Kidney epithelial cell (primary cell): Measurements from ENCODE around the gene MYOZ1. TPM values are rescaled to one million over a fixed set of nuclear protein-coding genes. Genes with fewer than 3 reads are reported as not detected.

Source experiments
- DNase-seq: peaks from one replicate; pipeline ENCODE4 v3.0.0-alpha.2; 2010; ENCODE audit warnings: low read depth
- H3K27me3 ChIP-seq: 2 replicates; pipeline ENCODE4 v1.6.0; 2011; ENCODE audit warnings: low read length; ENCODE audit not compliant: control insufficient read depth, insufficient read depth
- H3K36me3 ChIP-seq: 2 replicates; pipeline ENCODE4 v1.5.1; 2011; ENCODE audit warnings: low read length; ENCODE audit not compliant: control insufficient read depth, insufficient read depth
- H3K4me3 ChIP-seq: 2 replicates; pipeline ENCODE4 v1.5.1; 2011; ENCODE audit warnings: low read depth, mild to moderate bottlenecking, control low read depth, low read length
- total RNA-seq: library from RNA; depleted of rRNA; stranded (reverse); fragments of >200 nt; gene quantifications from 2 replicates; pipeline ENCODE4 v1.2.3, GENCODE V29; 2015
- TF ChIP-seq, protein P1 (sequence below): IDR thresholded peaks from 2 replicates; pipeline ENCODE4 v1.5.1; 2011; ENCODE audit warnings: mild to moderate bottlenecking, moderate library complexity, low read length, control low read depth, inconsistent platforms; ENCODE audit not compliant: insufficient read depth, poor library complexity, severe bottlenecking

MYOZ1 gene
- total RNA-seq, 1 donor from 2014 or later, result 0.92 TPM

DNA sequence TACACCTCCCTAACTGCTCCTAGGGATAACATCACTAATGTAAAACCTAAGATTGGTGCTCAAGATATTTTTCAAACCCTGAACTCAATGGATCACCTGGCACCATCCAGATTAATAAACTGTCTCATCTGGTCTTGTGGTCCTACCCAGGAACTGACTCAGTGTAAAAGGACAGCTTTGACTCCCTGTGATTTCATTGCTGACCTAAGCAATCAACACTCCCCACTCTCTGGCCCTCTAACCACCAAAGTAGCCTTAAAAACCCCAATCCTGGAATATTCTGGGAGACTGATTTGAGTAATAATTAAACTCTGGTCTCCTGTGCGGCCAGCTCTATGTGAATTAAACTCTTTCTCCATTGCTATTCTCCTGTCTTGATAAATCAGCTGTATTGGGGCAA is 43.9 kb downstream of the MYOZ1 start:
- H3K36me3 ChIP-seq, result no peaks in the 10 kb centered on the region
- DNase-seq, result peak; percentile 80

DNA sequence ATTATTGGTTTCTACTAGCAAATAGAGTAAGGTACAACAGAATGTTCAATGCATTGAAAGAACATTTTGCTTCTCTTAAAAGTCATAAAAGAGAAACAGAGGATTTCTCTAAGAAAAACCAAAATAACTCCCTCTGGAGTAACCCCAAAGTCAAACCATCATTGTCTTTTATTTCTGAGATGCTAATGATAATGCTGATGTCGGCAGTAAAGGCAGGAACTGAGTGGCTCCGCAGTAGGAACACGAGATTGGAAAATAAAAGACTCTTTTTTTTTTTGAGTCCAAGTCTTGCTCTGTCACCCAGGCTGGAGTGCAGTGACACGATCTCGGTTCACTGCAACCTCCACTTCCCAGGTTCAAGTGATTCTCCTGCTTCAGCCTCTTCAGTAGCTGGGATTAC is 47.5 kb downstream of the MYOZ1 start:
- TF ChIP-seq, protein P1, sequence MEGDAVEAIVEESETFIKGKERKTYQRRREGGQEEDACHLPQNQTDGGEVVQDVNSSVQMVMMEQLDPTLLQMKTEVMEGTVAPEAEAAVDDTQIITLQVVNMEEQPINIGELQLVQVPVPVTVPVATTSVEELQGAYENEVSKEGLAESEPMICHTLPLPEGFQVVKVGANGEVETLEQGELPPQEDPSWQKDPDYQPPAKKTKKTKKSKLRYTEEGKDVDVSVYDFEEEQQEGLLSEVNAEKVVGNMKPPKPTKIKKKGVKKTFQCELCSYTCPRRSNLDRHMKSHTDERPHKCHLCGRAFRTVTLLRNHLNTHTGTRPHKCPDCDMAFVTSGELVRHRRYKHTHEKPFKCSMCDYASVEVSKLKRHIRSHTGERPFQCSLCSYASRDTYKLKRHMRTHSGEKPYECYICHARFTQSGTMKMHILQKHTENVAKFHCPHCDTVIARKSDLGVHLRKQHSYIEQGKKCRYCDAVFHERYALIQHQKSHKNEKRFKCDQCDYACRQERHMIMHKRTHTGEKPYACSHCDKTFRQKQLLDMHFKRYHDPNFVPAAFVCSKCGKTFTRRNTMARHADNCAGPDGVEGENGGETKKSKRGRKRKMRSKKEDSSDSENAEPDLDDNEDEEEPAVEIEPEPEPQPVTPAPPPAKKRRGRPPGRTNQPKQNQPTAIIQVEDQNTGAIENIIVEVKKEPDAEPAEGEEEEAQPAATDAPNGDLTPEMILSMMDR, result no peak
- no peaks in the 10 kb centered on the region for H3K27me3 ChIP-seq
- no peaks in the 10 kb centered on the region for H3K36me3 ChIP-seq
- no peak overlapping the region for H3K4me3 ChIP-seq
- DNase-seq, result no peak

More for the DNA sequence above, 43.9 kb downstream of the MYOZ1 start:
- Histone ChIP-seq H3K4me3 (no peak overlapping the region), H3K27me3 (no peaks in the 10 kb centered on the region)
- TF ChIP-seq, protein P1, result no peak

DNA sequence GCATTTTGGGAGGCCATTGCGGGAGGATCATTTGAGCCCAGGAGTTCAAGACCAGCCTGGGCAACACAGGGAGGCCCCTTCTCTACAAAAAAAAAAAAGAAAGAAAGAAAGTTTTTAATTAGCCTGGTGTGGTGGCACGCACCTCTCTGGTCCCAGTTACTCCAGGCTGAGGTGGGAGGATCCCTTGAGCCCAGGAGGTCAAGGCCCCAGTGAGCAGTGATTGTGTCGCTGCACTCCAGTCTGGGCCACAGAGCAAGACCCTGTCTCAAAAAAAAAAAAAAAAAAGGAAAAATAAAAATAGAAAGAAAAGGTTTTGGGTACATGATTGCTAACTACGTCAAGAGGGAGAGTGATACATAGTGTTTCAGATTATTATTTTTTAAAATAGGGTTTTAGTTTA is 48.2 kb downstream of the MYOZ1 start:
- no peak for DNase-seq
- TF ChIP-seq, protein P1, result no peak
- Histone ChIP-seq H3K27me3 (no peaks in the 10 kb centered on the region), H3K36me3 (no peaks in the 10 kb centered on the region), H3K4me3 (no peak overlapping the region)

DNA sequence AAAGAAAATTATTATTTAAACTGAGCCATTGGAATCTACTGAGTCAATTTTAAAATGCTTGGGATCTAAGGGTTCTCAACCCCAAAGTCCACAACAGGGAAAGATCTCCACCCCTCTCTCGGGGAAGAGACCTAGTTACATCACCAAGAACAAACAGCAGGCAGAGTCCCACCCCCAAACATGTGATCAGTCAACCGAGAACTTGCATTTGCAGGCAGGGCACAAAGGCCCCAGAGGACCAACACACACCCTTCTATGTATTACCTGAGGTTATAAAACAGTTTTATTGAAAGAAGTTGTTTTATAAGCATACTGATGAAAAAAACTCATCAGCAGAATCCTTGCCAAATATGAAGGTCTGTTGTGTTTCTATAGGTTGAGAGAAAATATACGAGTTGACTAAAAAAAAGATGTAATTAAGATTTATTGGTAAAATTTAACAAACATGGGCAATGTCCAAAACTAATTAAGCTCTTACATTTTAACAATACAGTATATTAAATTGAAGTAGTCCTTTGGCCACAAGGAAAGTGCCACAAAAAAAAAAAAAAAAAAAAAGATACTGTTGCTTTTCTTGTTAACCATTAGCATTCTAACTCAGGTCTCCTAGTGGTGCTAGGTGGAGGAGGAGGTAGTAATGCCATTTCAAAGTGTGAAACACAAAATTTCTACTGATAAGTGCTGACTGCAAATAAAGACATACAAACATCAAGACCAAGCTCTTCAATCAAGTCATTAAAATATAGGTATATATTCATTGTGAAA is 49.2 kb downstream of the MYOZ1 start:
- Histone ChIP-seq H3K4me3 (no peak overlapping the region), H3K36me3 (no peaks in the 10 kb centered on the region), H3K27me3 (no peaks in the 10 kb centered on the region)
- TF ChIP-seq, protein P1, result no peak
- peak; percentile 63 for DNase-seq

DNA sequence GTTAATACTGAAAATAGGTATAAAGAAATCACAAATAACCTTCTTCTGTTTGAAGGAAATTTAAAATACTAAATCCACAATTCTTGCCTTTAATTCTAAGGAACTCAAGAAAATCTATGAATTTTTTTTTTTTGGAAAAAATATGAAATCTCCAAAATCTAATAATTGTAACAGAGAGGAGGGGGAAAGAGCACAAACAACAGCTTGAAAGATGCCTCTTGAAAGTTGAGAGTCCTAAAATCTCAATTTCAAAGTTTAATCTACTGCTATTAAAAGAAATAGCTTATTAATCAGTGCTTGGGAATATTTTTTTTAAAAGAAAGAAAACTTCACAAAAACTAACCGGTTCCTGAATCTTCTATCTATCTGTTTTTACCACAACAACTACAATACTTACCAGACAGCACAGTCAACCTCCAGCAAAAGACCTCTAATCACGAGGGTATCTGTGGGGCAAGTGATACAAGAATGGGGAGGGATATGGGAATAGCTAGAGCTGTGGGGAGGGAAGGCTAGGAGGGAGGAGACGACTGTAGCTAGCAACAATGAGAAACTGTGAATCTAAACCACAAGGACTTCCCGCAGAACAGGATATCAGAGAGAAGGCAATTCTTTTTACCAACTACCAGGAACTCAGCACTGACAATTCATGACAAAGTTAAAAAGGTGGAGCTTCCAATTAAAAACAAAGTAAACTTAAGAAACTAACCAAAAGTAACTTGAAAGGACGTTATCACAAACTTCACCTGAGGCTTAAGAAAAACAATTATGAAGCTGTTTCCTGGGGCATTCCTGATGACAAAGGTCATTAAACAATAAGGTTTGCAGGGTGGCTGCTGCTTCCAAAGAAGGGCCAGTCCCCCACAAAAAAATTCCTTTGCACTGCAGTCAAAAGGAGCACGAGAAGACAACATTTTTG is 50.1 kb downstream of the MYOZ1 start, which contains the start of gene USP54:
TSS of gene USP54 (minus strand) at position 462 of the 919 bp plus-strand sequence. CDS start 15,684 bp downstream, outside the sequence.
- Histone ChIP-seq H3K36me3 (no peaks in the 10 kb centered on the region), H3K27me3 (no peaks in the 10 kb centered on the region), H3K4me3 (peak within 1 kb of the TSS; percentile 13)
- TF ChIP-seq, protein P1, result no peak
- peak; percentile 79 for DNase-seq
